Measurements from ENCODE around the gene LMNTD2.

The LMNTD2 gene

GRCh38 chr11:506995-507726 lies 53.4 kb downstream of the LMNTD2 start, which contains the start of gene RNH1:
TSS of gene RNH1 (minus strand) at chr11:507242. CDS start at chr11:502162, 5,080 bp downstream.
- TF ChIP-seq CTCF (IDR thresholded peaks at IDR 0.05) (no peak), ZFX (IDR thresholded peaks at IDR 0.05; ENCODE audit: borderline replicate concordance) (no peak)
- H3K27ac ChIP-seq = peak within 1 kb of the TSS; percentile 98

DNA sequence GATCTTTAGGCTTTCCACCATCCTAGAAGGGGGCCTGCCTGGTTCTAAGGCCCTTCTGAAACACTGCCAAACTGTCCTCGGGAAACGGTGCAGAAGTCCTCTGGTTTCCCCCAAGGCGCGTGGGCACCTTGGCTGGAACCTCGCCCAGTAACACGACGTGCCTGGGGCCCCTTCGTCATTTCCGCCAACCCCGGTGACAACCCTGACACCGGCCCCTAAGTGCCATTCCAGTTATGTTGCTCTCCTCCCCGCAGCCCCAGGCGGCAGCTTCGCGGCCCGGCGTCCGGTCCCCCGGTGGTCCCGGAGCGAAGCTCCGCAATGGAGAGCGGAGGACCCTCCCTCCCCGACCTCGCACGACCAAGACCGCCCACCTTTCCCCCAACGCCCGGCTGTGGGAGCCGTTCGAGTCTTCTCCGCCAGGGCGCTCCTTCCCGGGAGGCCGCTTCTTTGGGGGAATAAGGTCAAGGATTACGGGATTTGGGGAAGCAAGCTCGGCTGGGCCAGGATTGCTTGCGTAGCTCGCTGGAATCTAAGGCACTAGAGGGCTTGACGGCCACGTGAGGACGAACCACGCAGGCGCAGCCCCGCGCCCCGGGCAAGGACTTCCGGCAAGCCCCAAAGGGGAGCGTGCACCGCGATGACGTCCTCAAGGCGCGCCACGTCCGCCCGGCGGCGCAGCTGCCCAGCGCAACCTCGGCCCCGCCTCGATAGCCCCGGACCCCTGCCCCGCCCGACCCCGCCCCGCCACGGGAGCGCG lies 54.1 kb downstream of the LMNTD2 start:
- TF ChIP-seq CTCF (IDR thresholded peaks at IDR 0.05) (peak; percentile 14; the same call in 1 of the 2 replicates), ZFX (IDR thresholded peaks at IDR 0.05; ENCODE audit: borderline replicate concordance) (no peak)
- peak overlapping the region; percentile 98 for H3K27ac ChIP-seq

DNA sequence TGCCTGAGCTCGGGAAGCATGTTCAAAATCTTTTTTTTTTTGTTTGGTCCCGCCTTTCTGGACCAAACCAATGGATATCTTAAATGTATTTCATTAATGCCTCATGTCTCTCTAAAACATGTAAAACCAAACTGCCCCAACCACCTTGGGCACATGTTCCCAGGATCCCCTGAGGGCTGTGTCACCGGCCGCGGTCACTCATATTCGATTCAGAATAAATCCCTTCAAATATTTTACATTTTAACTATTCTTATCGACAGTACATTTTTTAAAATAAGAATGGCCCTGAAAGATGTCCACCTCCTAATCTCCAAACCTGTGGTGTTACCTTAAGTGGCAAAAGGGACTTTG lies 55.6 kb downstream of the LMNTD2 start:
- H3K27ac ChIP-seq = peak overlapping the region; percentile 98
- TF ChIP-seq CTCF (IDR thresholded peaks at IDR 0.05) = no peak
- TF ChIP-seq ZFX (IDR thresholded peaks at IDR 0.05; ENCODE audit: borderline replicate concordance) = no peak
